GDM1 (cell line): Measurements from ENCODE around the gene TTLL5.
A peak's percentile ranks its signal among the peaks of the same experiment; 100 is the strongest.

Experiments
- DNase-seq: peaks from one replicate; lab custom pipeline; 2025; lab: John Stamatoyannopoulos, UW

Gene TTLL5, protein sequence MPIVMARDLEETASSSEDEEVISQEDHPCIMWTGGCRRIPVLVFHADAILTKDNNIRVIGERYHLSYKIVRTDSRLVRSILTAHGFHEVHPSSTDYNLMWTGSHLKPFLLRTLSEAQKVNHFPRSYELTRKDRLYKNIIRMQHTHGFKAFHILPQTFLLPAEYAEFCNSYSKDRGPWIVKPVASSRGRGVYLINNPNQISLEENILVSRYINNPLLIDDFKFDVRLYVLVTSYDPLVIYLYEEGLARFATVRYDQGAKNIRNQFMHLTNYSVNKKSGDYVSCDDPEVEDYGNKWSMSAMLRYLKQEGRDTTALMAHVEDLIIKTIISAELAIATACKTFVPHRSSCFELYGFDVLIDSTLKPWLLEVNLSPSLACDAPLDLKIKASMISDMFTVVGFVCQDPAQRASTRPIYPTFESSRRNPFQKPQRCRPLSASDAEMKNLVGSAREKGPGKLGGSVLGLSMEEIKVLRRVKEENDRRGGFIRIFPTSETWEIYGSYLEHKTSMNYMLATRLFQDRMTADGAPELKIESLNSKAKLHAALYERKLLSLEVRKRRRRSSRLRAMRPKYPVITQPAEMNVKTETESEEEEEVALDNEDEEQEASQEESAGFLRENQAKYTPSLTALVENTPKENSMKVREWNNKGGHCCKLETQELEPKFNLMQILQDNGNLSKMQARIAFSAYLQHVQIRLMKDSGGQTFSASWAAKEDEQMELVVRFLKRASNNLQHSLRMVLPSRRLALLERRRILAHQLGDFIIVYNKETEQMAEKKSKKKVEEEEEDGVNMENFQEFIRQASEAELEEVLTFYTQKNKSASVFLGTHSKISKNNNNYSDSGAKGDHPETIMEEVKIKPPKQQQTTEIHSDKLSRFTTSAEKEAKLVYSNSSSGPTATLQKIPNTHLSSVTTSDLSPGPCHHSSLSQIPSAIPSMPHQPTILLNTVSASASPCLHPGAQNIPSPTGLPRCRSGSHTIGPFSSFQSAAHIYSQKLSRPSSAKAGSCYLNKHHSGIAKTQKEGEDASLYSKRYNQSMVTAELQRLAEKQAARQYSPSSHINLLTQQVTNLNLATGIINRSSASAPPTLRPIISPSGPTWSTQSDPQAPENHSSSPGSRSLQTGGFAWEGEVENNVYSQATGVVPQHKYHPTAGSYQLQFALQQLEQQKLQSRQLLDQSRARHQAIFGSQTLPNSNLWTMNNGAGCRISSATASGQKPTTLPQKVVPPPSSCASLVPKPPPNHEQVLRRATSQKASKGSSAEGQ (N-terminal part only)

DNA sequence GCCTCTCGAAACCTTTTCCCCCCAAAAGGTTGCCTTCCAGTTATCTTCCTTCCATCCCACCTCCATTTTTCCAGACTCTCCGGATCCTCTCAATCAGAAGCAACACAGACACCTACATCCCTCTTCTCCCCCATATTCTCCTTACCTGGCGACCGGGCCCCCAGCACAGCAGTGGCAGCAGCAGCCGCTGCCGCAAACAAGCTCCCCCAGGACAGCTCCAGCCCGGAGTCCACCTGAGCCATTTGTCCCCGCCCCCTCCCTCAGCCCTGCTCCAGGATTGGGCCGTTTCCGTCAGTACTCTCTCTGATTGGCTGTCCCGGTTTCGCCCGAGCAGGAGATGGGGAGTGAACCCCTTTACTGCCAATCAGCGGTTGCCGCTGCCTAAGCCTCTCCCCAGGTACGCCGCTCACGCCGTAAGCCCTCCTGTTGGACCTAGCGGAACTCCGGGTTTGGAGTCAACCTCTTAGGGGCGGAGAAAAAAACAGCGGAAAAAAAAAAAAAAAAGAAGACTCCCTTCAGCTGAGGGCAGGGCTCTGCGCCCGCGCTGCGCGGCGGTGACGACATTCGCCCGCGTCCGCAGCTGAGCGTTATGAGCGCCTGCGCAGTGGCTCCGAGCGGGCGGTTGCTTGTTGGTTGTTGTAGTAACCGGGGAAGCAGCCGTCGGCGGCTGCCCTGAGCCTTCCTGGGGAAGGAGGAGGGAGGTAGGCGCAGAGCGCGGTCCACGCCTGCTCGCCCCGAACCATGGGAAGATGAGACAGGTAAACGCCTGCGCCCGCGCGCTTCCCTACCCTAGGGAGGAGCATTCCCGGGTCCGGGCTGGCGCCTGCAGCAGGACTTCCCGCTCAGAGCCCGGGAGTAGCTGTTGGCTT, at the start of gene TTLL5, which contains the start of gene ERG28:
TSS of gene TTLL5 (plus strand) at position 617 of the 869 bp plus-strand sequence. CDS start 1,904 bp downstream, outside the sequence.
TSS of gene ERG28 (minus strand) at position 247 of the 869 bp plus-strand sequence. CDS start 3,374 bp downstream, outside the sequence.
- peak; percentile 94 for DNase-seq

DNA sequence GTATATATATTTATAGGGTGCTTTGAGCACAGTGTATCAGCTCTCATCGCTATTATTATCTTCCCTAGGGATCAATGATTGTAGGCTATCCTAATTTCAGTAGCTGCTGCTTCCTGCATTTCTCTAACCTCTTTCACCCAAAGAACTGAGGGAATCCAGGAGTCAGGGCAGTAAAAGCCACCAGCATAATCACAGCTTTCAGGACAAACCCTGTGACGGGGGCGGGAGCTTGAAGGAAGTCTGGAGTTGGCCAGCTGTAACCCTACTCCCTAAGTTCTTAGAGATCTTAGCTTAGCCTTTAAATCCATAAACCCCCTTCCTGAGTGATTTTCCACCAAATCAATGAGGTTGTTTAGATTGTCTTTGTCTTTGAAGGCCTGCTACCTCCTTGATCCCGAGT, 48.9 kb upstream of the TTLL5 start:
- DNase-seq = no peak

DNA sequence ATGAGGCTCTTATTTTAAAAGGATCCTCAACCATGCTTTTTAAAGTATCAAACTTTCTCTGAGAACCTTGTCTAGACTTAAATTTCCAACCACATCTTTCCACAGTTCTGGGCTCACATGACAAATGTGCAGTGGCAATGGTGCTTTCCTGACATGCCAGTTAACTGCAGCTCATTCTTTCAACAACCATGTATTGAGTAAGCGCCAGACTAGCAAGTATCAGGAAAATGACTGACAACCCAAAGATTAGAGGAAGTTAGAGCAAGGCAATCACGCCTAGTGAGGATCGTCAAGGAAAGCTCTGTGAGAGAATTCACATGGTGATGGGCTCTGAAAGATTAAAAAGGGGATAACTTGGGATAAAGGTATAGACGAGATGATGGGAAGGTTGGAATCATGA, 46.9 kb upstream of the TTLL5 start:
- DNase-seq = no peak

DNA sequence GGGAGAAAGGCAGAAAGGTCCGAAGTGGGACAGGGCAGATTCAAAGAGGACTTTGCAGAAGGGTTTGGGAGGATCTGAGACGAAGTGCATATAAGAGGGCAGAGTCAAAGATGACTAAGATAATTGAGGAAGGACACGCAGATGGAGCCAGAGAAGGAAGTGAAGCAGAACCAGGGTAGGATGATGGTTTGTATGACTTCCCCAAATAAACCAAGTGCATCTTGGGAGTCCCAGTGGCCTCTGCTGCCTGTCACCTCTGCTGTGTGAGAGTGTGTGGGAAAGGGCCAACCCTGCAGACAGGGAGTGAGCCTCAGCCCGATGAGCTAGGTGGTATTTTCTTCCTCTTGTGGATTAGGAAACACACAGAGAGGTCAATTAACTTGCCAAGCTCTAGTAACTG, 45.8 kb upstream of the TTLL5 start:
- DNase-seq = peak; percentile 74

DNA sequence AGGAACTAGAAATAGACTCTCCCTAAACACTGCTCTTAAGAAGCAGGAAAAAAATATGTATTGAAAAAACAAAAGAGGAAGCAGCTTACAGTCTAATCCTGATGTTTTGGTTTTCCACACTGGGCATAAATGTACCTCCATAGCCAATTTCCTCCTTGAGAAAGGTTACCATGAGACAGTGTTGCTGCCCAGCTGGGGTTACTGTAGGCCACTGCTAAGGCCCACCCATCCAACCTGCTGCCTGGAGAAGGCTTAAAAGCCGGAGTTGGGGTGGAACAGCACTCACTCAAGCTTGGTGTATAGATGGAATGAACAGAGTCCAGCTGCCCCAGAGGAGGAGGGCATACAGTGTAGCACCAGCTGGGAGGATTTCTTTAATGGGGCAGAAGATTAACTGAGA, 41.5 kb upstream of the TTLL5 start:
- DNase-seq = no peak

DNA sequence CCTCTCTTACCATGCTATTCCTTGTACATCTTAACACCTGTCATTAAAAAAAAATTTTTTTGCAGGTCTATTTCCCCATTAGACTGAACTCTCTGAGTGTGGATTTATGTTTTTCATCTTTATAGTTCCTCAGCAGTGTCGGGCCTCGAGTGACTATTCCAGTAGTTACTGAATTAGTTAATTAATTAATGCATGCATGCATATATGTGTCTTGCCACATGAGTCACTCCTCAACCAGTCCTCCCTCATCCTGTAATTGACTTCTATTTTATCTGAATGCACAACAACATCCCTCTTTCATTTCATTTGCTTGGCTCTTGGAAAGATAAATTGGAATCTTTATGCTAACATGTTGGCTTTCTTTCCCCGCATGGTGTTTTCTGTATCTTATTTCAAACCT, 36.0 kb upstream of the TTLL5 start:
- no peak for DNase-seq

DNA sequence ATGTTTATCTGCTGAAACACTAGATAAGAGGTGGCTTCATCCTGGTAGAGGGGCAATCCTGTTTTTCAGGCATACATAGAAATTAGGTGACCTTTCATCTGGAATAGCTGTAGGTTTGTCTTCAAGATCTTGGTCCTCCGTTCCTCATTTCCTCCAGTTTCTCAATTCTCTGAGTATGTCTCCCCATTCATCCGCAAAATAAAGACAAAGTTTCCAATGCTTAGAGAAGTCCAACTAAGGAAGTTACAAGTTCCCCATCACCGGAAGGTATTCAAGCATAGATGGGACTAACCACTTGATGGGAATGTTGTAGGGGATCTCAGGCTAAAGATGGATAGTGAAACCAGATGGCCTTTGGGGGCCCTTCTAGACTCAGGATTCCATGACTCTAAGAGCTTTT, 34.6 kb upstream of the TTLL5 start:
- DNase-seq = no peak

DNA sequence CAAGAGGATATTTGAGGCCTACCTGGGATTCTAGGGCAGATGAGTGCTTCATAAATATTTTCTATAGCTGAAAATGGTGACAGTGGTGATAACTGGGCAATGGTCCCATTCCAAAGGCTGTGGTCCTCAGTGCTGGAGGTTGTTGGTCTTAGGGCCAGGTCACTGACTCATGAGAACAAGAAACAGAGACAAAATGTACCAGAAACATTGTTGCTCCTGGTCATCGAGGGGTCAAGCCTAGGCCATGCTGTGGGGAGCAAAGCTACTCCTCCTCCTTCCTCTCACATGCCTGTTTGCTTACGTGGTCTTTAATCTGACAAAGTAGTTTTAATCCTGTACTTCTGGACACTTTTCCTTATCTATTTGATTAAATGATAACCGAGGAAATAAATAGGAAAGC, 34.2 kb upstream of the TTLL5 start:
- no peak for DNase-seq

DNA sequence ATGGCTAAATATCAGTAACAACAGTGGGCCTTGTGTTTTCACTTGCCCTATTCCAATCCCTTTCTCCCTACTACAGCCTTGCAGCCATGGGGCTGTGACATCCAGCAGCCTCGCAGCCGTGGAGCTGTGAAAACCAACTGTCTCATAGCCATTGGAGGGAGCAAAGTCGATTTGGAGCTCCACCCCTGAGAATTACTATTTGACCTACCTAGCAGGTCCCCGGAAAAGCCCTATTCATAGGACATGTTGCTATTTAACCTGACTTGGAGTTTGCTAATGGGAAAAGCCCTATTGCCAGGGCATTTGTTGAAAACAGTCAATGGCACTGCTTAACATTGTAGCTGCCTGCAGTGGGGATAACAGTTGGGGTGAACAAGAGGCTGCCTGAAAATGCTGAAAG, 33.6 kb upstream of the TTLL5 start:
- no peak for DNase-seq

DNA sequence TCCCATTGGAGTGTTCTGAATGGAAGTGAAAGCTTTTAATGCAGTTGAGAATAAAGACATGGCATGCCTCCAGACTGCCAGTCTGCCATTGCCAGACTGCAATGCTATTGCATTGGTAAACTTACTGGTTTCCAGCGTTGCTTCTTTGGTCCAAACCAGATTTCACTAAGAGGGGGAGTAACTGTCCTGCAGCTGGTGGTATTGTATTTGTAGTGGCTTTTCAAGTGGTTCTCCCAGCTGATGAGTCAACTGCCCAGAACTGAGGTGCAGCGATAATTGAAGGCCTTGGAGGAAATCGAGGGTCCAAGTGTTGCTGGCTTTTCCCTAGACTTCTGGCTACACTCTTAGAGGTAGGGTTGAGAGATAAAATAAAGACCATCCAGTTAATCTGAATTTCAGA, 32.2 kb upstream of the TTLL5 start:
- no peak for DNase-seq

DNA sequence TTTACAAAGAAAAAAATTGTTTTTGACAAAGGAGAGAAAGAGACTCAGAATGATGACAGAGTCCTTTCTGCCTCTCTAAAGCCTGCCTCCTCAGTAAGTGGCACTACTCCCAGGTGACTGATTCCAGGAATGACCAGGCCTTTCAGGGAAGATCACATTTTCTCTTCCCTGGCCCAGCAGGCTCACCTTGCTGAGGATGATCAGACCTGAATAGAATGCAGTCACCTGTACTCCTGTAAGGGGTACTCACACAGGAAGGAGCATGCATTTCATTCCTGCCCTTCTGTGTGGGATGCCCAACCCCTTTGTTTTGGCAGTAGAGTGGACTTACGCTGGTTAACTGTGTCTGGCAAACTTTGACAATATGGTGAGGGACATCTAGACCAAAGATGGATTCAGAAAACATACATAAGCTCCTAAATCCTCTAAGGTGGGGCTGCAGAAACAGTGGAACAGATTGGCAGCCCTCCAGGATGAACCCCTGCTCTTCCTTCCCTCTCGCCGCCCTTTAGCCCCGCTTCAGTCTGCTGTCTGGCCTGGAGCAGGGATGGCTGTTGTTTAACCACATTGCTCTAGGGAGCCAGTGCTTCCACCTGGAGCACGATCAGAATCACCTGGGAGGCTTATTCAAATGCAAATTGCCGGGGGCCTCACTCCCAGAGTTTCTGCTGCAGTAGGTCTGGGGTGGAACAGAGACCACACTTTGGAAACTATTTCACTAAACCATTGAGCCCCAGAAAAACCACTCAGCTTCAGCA, 30.2 kb upstream of the TTLL5 start:
- DNase-seq = no peak

DNA sequence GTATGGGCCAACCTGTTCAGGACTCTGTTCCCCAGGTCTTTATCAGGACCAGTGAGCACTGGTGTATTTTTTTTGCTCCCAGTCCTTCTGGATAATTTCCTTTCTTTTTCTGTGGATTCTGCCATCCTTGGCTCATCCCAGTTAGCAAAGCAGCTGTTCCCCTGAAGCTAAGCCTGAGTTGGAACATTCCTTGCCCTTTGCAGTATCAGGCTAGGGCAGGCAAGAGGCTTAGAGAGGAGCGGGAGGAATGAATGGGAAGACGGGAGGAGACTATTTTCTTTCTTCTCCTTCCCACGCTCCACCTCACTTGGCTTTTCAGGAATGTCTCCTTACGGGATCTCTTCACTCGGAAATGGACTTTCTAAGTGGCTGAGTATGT, 29.6 kb upstream of the TTLL5 start:
- no peak for DNase-seq

DNA sequence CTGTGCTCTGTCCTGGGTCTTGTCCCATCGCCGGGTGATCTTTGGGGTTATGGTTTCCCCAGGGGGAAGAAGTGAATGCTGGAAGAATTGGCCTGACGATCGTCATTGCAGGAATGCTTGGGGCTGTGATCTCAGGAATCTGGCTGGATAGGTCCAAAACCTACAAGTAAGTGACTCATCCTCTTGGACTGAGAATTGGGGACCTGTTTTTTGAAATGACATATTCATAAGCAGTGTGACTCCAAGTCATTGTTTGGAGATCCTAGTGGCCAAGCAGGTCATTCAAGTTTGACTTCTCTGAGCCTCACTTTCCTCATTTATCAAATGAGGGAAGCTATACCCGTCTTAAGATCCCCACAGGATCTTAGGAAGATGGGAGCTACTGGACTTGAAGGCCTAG, 26.2 kb upstream of the TTLL5 start:
- DNase-seq = no peak

DNA sequence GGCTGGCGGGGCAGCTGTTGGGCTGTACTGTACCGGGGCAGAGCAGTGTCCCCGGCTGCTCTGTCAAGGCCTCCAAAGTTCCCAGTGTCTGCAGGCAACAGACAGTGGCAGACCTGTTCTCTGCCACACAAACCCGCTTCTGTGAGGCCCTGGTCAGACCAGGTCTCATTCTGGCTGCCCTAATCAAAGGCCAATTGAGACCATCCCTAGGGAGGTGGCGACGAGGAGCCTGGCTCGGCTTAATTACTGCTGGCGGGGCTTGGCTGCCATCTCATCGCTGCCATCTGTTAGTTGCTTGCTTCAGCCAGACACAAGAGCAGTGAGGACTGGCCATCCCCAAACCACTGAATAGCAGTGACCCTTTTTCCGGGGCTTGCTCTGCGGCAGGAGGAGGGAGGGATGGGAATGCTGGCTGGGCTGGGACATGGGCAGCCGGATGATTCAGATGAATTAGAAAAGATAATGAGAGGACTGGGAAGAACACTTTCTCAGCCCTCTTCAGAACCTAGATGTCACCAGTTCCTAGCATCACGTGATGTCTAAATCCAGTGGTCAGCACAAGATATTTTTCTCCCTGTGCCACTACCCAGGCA, 24.9 kb upstream of the TTLL5 start:
- DNase-seq = no peak

DNA sequence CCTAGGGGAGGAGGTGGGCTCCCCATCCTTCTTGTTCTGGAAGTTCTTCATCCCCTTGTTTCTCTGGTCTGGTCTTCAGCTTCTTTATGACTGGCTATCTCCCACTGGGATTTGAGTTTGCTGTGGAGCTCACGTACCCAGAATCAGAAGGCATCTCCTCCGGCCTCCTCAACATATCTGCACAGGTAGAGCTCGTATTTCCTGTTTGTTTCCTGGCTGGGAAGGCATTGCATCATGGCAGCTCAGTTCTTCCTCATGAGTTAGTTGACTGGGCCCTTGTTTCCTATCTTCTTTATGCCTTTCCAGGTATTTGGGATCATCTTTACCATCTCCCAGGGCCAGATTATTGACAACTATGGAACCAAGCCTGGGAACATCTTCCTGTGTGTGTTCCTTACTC, 20.2 kb upstream of the TTLL5 start:
- no peak for DNase-seq

DNA sequence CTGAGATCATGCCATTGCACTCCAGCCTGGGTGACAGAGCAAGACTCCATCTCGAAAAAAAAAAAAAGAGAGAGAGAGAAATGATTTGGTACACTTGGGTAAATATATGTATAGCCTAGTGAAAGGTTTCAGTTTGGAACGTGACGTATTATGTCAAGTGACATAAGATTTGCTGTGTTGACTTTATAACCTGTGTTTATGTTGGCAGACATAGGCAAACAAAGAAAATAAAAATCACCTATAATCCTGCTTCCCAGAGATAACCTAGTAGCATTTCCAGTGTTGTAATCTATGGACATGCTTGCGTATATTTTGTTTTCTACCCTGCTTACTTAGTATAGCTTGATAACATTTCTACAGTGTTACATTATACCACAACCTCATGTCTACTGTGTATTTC, 17.1 kb upstream of the TTLL5 start:
- no peak for DNase-seq

DNA sequence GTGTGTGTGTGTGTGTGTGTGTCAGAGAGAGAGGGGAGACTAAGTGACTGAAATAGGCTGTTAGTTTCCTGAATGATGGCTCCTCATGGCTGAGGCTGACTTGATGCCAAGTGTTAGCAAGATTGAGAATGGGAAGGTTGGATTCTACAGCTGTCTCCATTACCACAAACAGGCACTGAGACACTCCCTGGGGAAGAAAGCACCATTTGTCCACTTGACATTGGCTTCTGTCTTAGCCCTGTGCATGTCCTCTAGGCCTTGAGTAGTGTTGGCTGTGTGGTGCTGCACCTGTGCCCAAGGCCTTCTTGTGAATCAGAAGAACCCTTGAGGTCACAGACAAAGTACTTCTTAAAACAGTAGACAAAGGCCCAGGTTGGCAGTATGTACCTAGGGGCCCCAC, 16.0 kb upstream of the TTLL5 start:
- no peak for DNase-seq

DNA sequence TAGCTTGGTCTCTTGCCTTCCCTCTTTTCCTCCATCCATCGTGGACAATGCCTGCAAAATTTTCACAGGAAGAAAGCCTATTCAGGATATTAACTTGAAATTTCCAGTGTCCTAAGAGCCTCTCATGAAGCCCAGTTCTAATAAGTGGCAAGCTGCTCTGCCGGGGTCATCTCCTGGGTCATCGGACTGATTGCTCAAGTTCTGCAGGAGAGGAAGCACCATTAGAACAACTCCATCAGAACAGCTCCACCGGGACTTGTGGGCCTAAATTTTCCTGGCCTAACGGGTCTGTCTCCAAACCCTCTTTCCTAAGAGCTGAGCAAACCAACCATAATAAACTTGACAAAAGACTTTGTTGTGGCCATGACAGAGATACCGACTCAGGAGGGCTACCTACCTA, 14.3 kb upstream of the TTLL5 start:
- DNase-seq = no peak

DNA sequence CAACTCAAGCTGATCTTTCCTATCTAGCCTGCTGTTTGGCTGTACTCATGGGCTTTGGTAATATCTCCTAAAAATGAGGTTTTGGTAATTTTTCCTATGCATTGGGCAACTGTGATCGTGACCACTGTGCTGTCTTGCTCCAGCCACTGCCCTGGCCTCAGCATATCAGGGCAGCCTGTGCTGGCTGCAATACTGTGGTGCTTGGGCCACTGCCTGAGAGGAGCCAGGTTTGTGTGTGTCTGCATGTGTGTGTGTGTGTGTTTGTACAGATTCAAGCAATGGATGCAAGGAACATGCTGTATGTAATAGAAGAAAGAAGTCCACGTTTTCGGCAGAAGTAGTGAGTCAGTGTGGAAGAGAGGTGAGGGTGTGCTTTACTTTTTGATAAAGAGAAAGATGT, 13.4 kb upstream of the TTLL5 start:
- DNase-seq = no peak
